IMR-90 (cell line): Measurements from ENCODE around the gene CHMP3. TPM values are rescaled to one million over a fixed set of nuclear protein-coding genes. Genes with fewer than 3 reads are reported as not detected.

Experiments used
- ATAC-seq: fragments of 200-7000 bp; cut with Tn5 transposase; 2 replicates; pipeline ENCODE4 v1.9.1; 2020; ENCODE audit warnings: low read depth, mild to moderate bottlenecking, moderate library complexity
- BruUV-seq: library from RNA; stranded (reverse); fragments of 400-500 nt; replicated peaks from 2 replicates; lab custom pipeline; 2021; lab: Mats Ljungman, UMichigan
- CTCF ChIA-PET: fragments of 300-600 bp; formaldehyde crosslinking; extraction: SDS; loops from one replicate; lab custom pipeline; 2021; ENCODE audit warnings: antibody characterized with exemption; lab: Yijun Ruan, JAX
- POLR2A ChIA-PET: fragments of 300-600 bp; sonication (Branson Sonifier 250); formaldehyde crosslinking; loops from one replicate; lab custom pipeline; 2022; ENCODE audit warnings: antibody characterized with exemption; ENCODE audit not compliant: unreplicated experiment; lab: Charles Lee
- DNase-seq: peaks from one replicate; pipeline ENCODE4 v3.0.0; 2013
- H2AFZ ChIP-seq: replicated peaks from 2 replicates; pipeline ENCODE3; 2013; ENCODE audit warnings: low read length, mild to moderate bottlenecking; ENCODE audit not compliant: poor library complexity
- H2AK5ac ChIP-seq: 2 replicates; pipeline ENCODE4 v1.6.1; 2013; ENCODE audit warnings: low read depth, low read length, inconsistent platforms
- H2AK9ac ChIP-seq: replicated peaks from 2 replicates; pipeline ENCODE3; 2013; ENCODE audit warnings: mild to moderate bottlenecking, low read depth, low read length, moderate library complexity; ENCODE audit not compliant: poor library complexity
- H2BK120ac ChIP-seq: 2 replicates; pipeline ENCODE4 v1.6.1; 2013; ENCODE audit warnings: low read depth, low read length, inconsistent platforms
- H2BK15ac ChIP-seq: 3 replicates; pipeline ENCODE4 v1.6.1; 2013; ENCODE audit warnings: low read depth, low read length, inconsistent platforms
- H2BK20ac ChIP-seq: 2 replicates; pipeline ENCODE4 v1.6.1; 2013; ENCODE audit warnings: low read depth, mild to moderate bottlenecking, inconsistent platforms, low read length, moderate library complexity
- H2BK5ac ChIP-seq: 2 replicates; pipeline ENCODE4 v1.6.1; 2013; ENCODE audit warnings: mild to moderate bottlenecking, low read depth, low read length, inconsistent platforms; ENCODE audit not compliant: poor library complexity, severe bottlenecking
- H3K14ac ChIP-seq: replicated peaks from 2 replicates; pipeline ENCODE4 v1.6.1; 2013; ENCODE audit warnings: low read depth, low read length, inconsistent platforms
- H3K18ac ChIP-seq: 2 replicates; pipeline ENCODE4 v1.6.1; 2013; ENCODE audit warnings: low read depth, low read length, control low read depth
- H3K23ac ChIP-seq: 2 replicates; pipeline ENCODE4 v1.6.1; 2013; ENCODE audit warnings: low read depth, low read length, inconsistent platforms
- H3K27ac ChIP-seq: 2 replicates; pipeline ENCODE4 v1.5.1; 2013; ENCODE audit warnings: mild to moderate bottlenecking, control low read depth, low read length; ENCODE audit not compliant: insufficient read depth
- H3K27me3 ChIP-seq: 2 replicates; pipeline ENCODE4 v1.6.1; 2013; ENCODE audit warnings: low read length; ENCODE audit not compliant: control insufficient read depth, insufficient read depth
- H3K36me3 ChIP-seq: 2 replicates; pipeline ENCODE4 v1.6.1; 2013; ENCODE audit warnings: low read length, mixed read lengths; ENCODE audit not compliant: control insufficient read depth, insufficient read depth
- H3K4ac ChIP-seq: 2 replicates; pipeline ENCODE4 v1.6.1; 2013; ENCODE audit warnings: low read depth, low read length, inconsistent platforms
- H3K4me1 ChIP-seq: 2 replicates; pipeline ENCODE4 v1.6.1; 2013; ENCODE audit warnings: low read length, mixed read lengths; ENCODE audit not compliant: control insufficient read depth, insufficient read depth
- H3K4me2 ChIP-seq: 2 replicates; pipeline ENCODE4 v1.6.1; 2013; ENCODE audit warnings: low read depth, mild to moderate bottlenecking, control low read depth, low read length, moderate library complexity
- H3K4me3 ChIP-seq: 2 replicates; pipeline ENCODE4 v1.5.1; 2013; ENCODE audit warnings: low read depth, mild to moderate bottlenecking, control low read depth, low read length, moderate library complexity; ENCODE audit not compliant: insufficient read depth
- H3K56ac ChIP-seq: 2 replicates; pipeline ENCODE4 v1.6.1; 2013; ENCODE audit warnings: low read length, inconsistent platforms; ENCODE audit not compliant: insufficient read depth; ENCODE audit errors: extremely low read depth
- H3K79me1 ChIP-seq, 2 experiments: 2 replicates each; pipeline ENCODE4 v1.6.1; 2013; ENCODE audit warnings: low read length in 2 of 2, inconsistent platforms in 1 of 2, low read depth in 1 of 2
- H3K9ac ChIP-seq: 2 replicates; pipeline ENCODE4 v1.6.1; 2013; ENCODE audit warnings: low read depth, low read length, control low read depth
- H3K9me1 ChIP-seq: 2 replicates; pipeline ENCODE4 v1.6.1; 2013; ENCODE audit warnings: low read length, inconsistent platforms; ENCODE audit not compliant: insufficient read depth
- H3K9me3 ChIP-seq: 2 replicates; pipeline ENCODE4 v1.6.1; 2013; ENCODE audit warnings: low read length; ENCODE audit not compliant: control insufficient read depth, insufficient read depth
- H4K20me1 ChIP-seq: 2 replicates; pipeline ENCODE4 v1.6.1; 2013; ENCODE audit warnings: low read length, inconsistent platforms; ENCODE audit not compliant: insufficient read depth
- H4K5ac ChIP-seq: 2 replicates; pipeline ENCODE4 v1.6.1; 2013; ENCODE audit warnings: mild to moderate bottlenecking, low read depth, low read length, control low read depth
- H4K8ac ChIP-seq, 2 experiments: 2 replicates each; pipeline ENCODE4 v1.6.1; 2013; ENCODE audit warnings: low read depth in 2 of 2, low read length in 2 of 2, control low read depth in 1 of 2, inconsistent platforms in 1 of 2
- H4K91ac ChIP-seq: 2 replicates; pipeline ENCODE4 v1.6.1; 2013; ENCODE audit warnings: low read depth, low read length, inconsistent platforms; ENCODE audit not compliant: insufficient read depth
- BHLHE40 ChIP-seq: fragments of 150-350 bp; IDR thresholded peaks from 2 replicates; pipeline ENCODE4 v1.6.1; 2016; ENCODE audit warnings: mild to moderate bottlenecking, low read depth, low read length
- CEBPB ChIP-seq: IDR thresholded peaks from 2 replicates; pipeline ENCODE4 v1.6.1; 2012; ENCODE audit warnings: low read depth, low read length, improper control_type of control experiment
- CHD1 ChIP-seq: IDR thresholded peaks from 2 replicates; pipeline ENCODE4 v1.6.1; 2012; ENCODE audit warnings: low read depth, low read length, improper control_type of control experiment
- CTCF ChIP-seq: conservative IDR thresholded peaks from 2 replicates; pipeline ENCODE4 v1.5.1; 2012; ENCODE audit warnings: mild to moderate bottlenecking, low read depth, low read length, improper control_type of control experiment
- ELK1 ChIP-seq: fragments of 150-350 bp; IDR thresholded peaks from 2 replicates; pipeline ENCODE4 v1.6.1; 2016; ENCODE audit warnings: low read depth, mild to moderate bottlenecking, low read length, moderate library complexity, borderline replicate concordance
- FOS ChIP-seq: fragments of 150-350 bp; IDR thresholded peaks from 2 replicates; pipeline ENCODE4 v1.6.1; 2016; ENCODE audit warnings: low read depth, low read length
- MAFK ChIP-seq: IDR thresholded peaks from 2 replicates; pipeline ENCODE4 v1.6.1; 2012; ENCODE audit warnings: low read depth, low read length, improper control_type of control experiment
- MAZ ChIP-seq: IDR thresholded peaks from 2 replicates; pipeline ENCODE4 v1.6.1; 2012; ENCODE audit warnings: low read depth, mild to moderate bottlenecking, low read length, improper control_type of control experiment, moderate library complexity, borderline replicate concordance
- MXI1 ChIP-seq: IDR thresholded peaks from 2 replicates; pipeline ENCODE4 v1.6.1; 2012; ENCODE audit warnings: low read depth, mild to moderate bottlenecking, low read length, moderate library complexity, borderline replicate concordance
- NFE2L2 ChIP-seq: fragments of 150-350 bp; IDR thresholded peaks from 2 replicates; pipeline ENCODE4 v1.6.1; 2016; ENCODE audit warnings: low read depth, mild to moderate bottlenecking, low read length
- POLR2A ChIP-seq: IDR thresholded peaks from 2 replicates; pipeline ENCODE4 v1.6.1; 2012; ENCODE audit warnings: mild to moderate bottlenecking, low read depth, low read length
- RAD21 ChIP-seq: IDR thresholded peaks from 2 replicates; pipeline ENCODE4 v1.6.1; 2012; ENCODE audit warnings: low read length, improper control_type of control experiment
- RCOR1 ChIP-seq: IDR thresholded peaks from 2 replicates; pipeline ENCODE4 v1.6.1; 2012; ENCODE audit warnings: mild to moderate bottlenecking, low read length, improper control_type of control experiment; ENCODE audit not compliant: insufficient replicate concordance
- RFX5 ChIP-seq: IDR thresholded peaks from 2 replicates; pipeline ENCODE4 v1.8.0; 2012; ENCODE audit warnings: low read depth, mild to moderate bottlenecking, low read length, moderate library complexity
- SMC3 ChIP-seq: fragments of 150-350 bp; IDR thresholded peaks from 2 replicates; pipeline ENCODE4 v1.6.1; 2016; ENCODE audit warnings: low read depth, mild to moderate bottlenecking, antibody characterized with exemption, low read length, moderate library complexity
- USF2 ChIP-seq: fragments of 150-350 bp; IDR thresholded peaks from 2 replicates; pipeline ENCODE4 v1.6.1; 2017; ENCODE audit warnings: mild to moderate bottlenecking, antibody characterized with exemption, low read length, low read depth
- dilution Hi-C: fragments of 300-500 bp; cut with HindIII; formaldehyde crosslinking; loops from one replicate; pipeline ENCODE4 v1.14.3; 2018; ENCODE audit warnings: low sequenced_read_pairs; ENCODE audit not compliant: unreplicated experiment
- in situ Hi-C: fragments of 300-500 bp; cut with MboI; formaldehyde crosslinking; loops from 3 replicates; pipeline ENCODE4 v1.14.3; 2019; ENCODE audit warnings: low sequenced_read_pairs, inconsistent platforms, mixed read lengths
- intact Hi-C: fragments of 100-400 bp; cut with micrococcal nuclease; formaldehyde crosslinking; loops from 2 replicates; pipeline ENCODE4 v1.10.0; 2022
- polyA plus RNA-seq, 3 experiments: library from polyadenylated mRNA; depleted of rRNA; stranded (reverse); fragments of >200 nt; gene quantifications; 2 replicates each; pipeline ENCODE4 v1.2.3, GENCODE V29; 2012; ENCODE audit warnings: low replicate concordance in 1 of 3
- total RNA-seq: library from RNA; depleted of rRNA; stranded (reverse); fragments of >200 nt; gene quantifications from 2 replicates; pipeline ENCODE4 v1.2.3, GENCODE V29; 2012

The CHMP3 gene
- total and polyA plus RNA-seq, 2 of the 4 experiments (the other 2 are of a cell fraction), result 38.4 to 84.6 TPM

GRCh38 chr2:86485103-86485502, 78.1 kb downstream of the CHMP3 start:
- no peak overlapping the region for H4K5ac ChIP-seq
- intact Hi-C loops, result no loop called here
- no peak overlapping the region for H3K56ac ChIP-seq
- H3K4me3 ChIP-seq, result no peak overlapping the region
- H3K9ac ChIP-seq, result no peak overlapping the region
- H2BK15ac ChIP-seq, result no peak overlapping the region
- no peaks in the 10 kb centered on the region for H3K27me3 ChIP-seq
- TF ChIP-seq CEBPB (no peak), MAZ (no peak), NFE2L2 (no peak), FOS (no peak), CTCF (no peak), MAFK (no peak), USF2 (no peak), RCOR1 (no peak), POLR2A (no peak), ELK1 (no peak), BHLHE40 (no peak), MXI1 (no peak), RFX5 (no peak), RAD21 (no peak), SMC3 (no peak), CHD1 (no peak)
- no peak overlapping the region for H3K4ac ChIP-seq
- H4K91ac ChIP-seq, result no peak overlapping the region
- no peak overlapping the region for H2BK5ac ChIP-seq
- POLR2A ChIA-PET, result no interaction called here
- in situ Hi-C loops, result no loop called here
- H3K9me3 ChIP-seq, result no peaks in the 10 kb centered on the region
- H3K36me3 ChIP-seq, result peaks cover 67% of the 10 kb centered on the region
- H3K18ac ChIP-seq, result no peak overlapping the region
- no peak overlapping the region for H3K4me2 ChIP-seq
- dilution Hi-C loops, result no loop called here
- no peak overlapping the region for H4K8ac ChIP-seq
- H3K14ac ChIP-seq, result no peak overlapping the region
- peaks cover 20 to 27% of the 10 kb centered on the region in 2 experiments for H3K79me1 ChIP-seq
- CTCF ChIA-PET, result no interaction called here
- peaks cover 5% of the 10 kb centered on the region for H3K9me1 ChIP-seq
- peaks cover 3% of the 10 kb centered on the region; the same call in 1 of the 2 replicates for H4K20me1 ChIP-seq
- no peak overlapping the region for H2BK120ac ChIP-seq
- no peak overlapping the region for H2BK20ac ChIP-seq
- DNase-seq, result peak; percentile 48
- no peak overlapping the region for H2AFZ ChIP-seq
- H2AK9ac ChIP-seq, result no peak overlapping the region
- 0 out of 2 replicates have a peak, but pooled peaks have one; percentile 14 for ATAC-seq
- BruUV-seq, result no TSS peak
- no peak overlapping the region for H2AK5ac ChIP-seq
- H3K27ac ChIP-seq, result no peak overlapping the region
- H3K4me1 ChIP-seq, result no peaks in the 10 kb centered on the region
- H3K23ac ChIP-seq, result no peak overlapping the region
